Keratinocyte (primary cell): ENCODE data around the gene ACTN1. TPM values are rescaled to one million over a fixed set of nuclear protein-coding genes. Genes with fewer than 3 reads are reported as not detected.

ENCODE experiments used
- DNase-seq: peaks from one replicate; pipeline ENCODE4 v3.0.0-alpha.2; 2011; ENCODE audit warnings: low read depth, missing footprints, low spot score
- FAIRE-seq: peaks from 2 replicates; lab custom pipeline; 2011; peaks lifted over from hg19 to GRCh38; lab: Jason Lieb, UNC
- H2AFZ ChIP-seq: 2 replicates; pipeline ENCODE4 v1.6.0; 2012; ENCODE audit warnings: low read length, control low read depth, inconsistent platforms; ENCODE audit not compliant: control insufficient read depth
- H3K27ac ChIP-seq: 2 replicates; pipeline ENCODE4 v1.5.1; 2011; ENCODE audit warnings: low read length; ENCODE audit not compliant: control insufficient read depth, insufficient read depth
- H3K27me3 ChIP-seq: 3 replicates; pipeline ENCODE4 v1.6.0; 2011; ENCODE audit warnings: low read length; ENCODE audit not compliant: control insufficient read depth, insufficient read depth; ENCODE audit errors: extremely low read depth
- H3K36me3 ChIP-seq, 2 experiments: 2 replicates in 1 of 2; 3 replicates in 1 of 2; pipeline ENCODE4 v1.5.1; 2011; ENCODE audit warnings: low read length in 2 of 2, mild to moderate bottlenecking in 1 of 2; ENCODE audit not compliant: control insufficient read depth in 2 of 2, insufficient read depth in 2 of 2; ENCODE audit errors: extremely low read depth in 1 of 2
- H3K4me1 ChIP-seq: 3 replicates; pipeline ENCODE4 v1.5.1; 2011; ENCODE audit warnings: low read length; ENCODE audit not compliant: control insufficient read depth, insufficient read depth; ENCODE audit errors: extremely low read depth
- H3K4me2 ChIP-seq: 3 replicates; pipeline ENCODE4 v1.6.0; 2011; ENCODE audit warnings: low read depth, low read length; ENCODE audit not compliant: control insufficient read depth, insufficient read depth; ENCODE audit errors: extremely low read depth
- H3K4me3 ChIP-seq, 3 experiments: fragments of 200-600 bp in 1 of 3; sonication (generic) in 1 of 3; 2 replicates in 2 of 3; 3 replicates in 1 of 3; pipeline ENCODE4 v1.5.1; 2011 to 2016; ENCODE audit warnings: low read length in 3 of 3, mild to moderate bottlenecking in 3 of 3, control low read depth in 2 of 3, inconsistent platforms in 1 of 3, low read depth in 1 of 3, mixed read lengths in 1 of 3, mixed run types in 1 of 3, moderate library complexity in 1 of 3; ENCODE audit not compliant: control insufficient read depth in 2 of 3, insufficient read depth in 2 of 3; ENCODE audit errors: extremely low read depth in 1 of 3
- H3K79me2 ChIP-seq: 2 replicates; pipeline ENCODE4 v1.6.0; 2012; ENCODE audit warnings: low read length; ENCODE audit not compliant: control insufficient read depth, insufficient read depth
- H3K9ac ChIP-seq: 3 replicates; pipeline ENCODE4 v1.6.0; 2011; ENCODE audit warnings: low read length; ENCODE audit not compliant: control insufficient read depth, insufficient read depth; ENCODE audit errors: extremely low read depth
- H3K9me1 ChIP-seq: 3 replicates; pipeline ENCODE4 v1.6.0; 2011; ENCODE audit warnings: low read length; ENCODE audit not compliant: control insufficient read depth, insufficient read depth; ENCODE audit errors: extremely low read depth
- H3K9me3 ChIP-seq: 2 replicates; pipeline ENCODE4 v1.5.1; 2012; ENCODE audit warnings: low read depth, low read length; ENCODE audit not compliant: control insufficient read depth
- H4K20me1 ChIP-seq: 3 replicates; pipeline ENCODE4 v1.6.0; 2011; ENCODE audit warnings: low read length; ENCODE audit not compliant: control insufficient read depth, insufficient read depth; ENCODE audit errors: extremely low read depth
- CTCF ChIP-seq, 3 experiments: IDR thresholded peaks in 1 of 3; conservative IDR thresholded peaks in 1 of 3; optimal IDR thresholded peaks in 1 of 3; 2 replicates in 2 of 3; 3 replicates in 1 of 3; pipeline versions ENCODE3 to v1.5.1; 2011; ENCODE audit warnings: low read length in 3 of 3, mild to moderate bottlenecking in 3 of 3, moderate library complexity in 2 of 3, control low read depth in 1 of 3, inconsistent platforms in 1 of 3; ENCODE audit not compliant: insufficient read depth in 2 of 3; ENCODE audit errors: extremely low read depth in 1 of 3
- EZH2 ChIP-seq: IDR thresholded peaks from one replicate; pipeline ENCODE4 v1.6.1; 2012; ENCODE audit warnings: inconsistent platforms, mild to moderate bottlenecking, low read length, moderate library complexity
- dilution Hi-C: fragments of 300-500 bp; cut with MboI; formaldehyde crosslinking; loops from one replicate; pipeline ENCODE4 v1.7.0; 2020; ENCODE audit warnings: low sequenced_read_pairs; ENCODE audit not compliant: extremely low pct_ligation_motif_present
- polyA plus RNA-seq, 5 experiments: library from polyadenylated mRNA; depleted of rRNA in 3 of 5; stranded (reverse) in 3 of 5; stranded (forward) in 1 of 5; unstranded in 1 of 5; fragments of >200 nt; gene quantifications; 1 replicate in 1 of 5; 2 replicates in 3 of 5; 3 replicates in 1 of 5; pipeline versions ENCODE4 v1.2.1 to v1.2.3, GENCODE V29; 2011 to 2012; ENCODE audit warnings: missing spikeins in 2 of 5, low read depth in 1 of 5, low replicate concordance in 1 of 5

ACTN1 gene
- polyA plus RNA-seq, 1 donor (not counting 4 experiments of a cell fraction or from before 2014, with no cell fraction given) = 558 TPM

- Histone ChIP-seq H3K9me3 (no peaks in the 10 kb centered on the region), H3K36me3 (peaks cover 8 to 43% of the 10 kb centered on the region in 2 experiments), H3K9ac (peak overlapping the region; percentile 42), H3K79me2 (peaks cover 87% of the 10 kb centered on the region), H3K27ac (peak overlapping the region; percentile 53), H3K4me3 (no peak overlapping the region), H2AFZ (no peak overlapping the region), H3K4me1 (peaks cover 98% of the 10 kb centered on the region), H4K20me1 (peaks cover 36% of the 10 kb centered on the region), H3K4me2 (peak overlapping the region; percentile 56), H3K9me1 (peaks cover 8% of the 10 kb centered on the region), H3K27me3 (no peaks in the 10 kb centered on the region)
- TF ChIP-seq CTCF (optimal IDR thresholded peaks at IDR 0.05 in 1 of 3, IDR thresholded peaks at IDR 0.05 in 1 of 3, conservative IDR thresholded peaks at IDR 0.05 in 1 of 3; ENCODE audit: extremely low read depth in 1 of 3, insufficient read depth in 2 of 3, low read length in 3 of 3) = no peak
- no peak for TF ChIP-seq EZH2
- FAIRE-seq = peak; percentile 39
- DNase-seq = no peak
- dilution Hi-C loops = no loop called here
Measured at GRCh38 chr14:68949601-68949965, 29.5 kb downstream of the ACTN1 start.

DNA sequence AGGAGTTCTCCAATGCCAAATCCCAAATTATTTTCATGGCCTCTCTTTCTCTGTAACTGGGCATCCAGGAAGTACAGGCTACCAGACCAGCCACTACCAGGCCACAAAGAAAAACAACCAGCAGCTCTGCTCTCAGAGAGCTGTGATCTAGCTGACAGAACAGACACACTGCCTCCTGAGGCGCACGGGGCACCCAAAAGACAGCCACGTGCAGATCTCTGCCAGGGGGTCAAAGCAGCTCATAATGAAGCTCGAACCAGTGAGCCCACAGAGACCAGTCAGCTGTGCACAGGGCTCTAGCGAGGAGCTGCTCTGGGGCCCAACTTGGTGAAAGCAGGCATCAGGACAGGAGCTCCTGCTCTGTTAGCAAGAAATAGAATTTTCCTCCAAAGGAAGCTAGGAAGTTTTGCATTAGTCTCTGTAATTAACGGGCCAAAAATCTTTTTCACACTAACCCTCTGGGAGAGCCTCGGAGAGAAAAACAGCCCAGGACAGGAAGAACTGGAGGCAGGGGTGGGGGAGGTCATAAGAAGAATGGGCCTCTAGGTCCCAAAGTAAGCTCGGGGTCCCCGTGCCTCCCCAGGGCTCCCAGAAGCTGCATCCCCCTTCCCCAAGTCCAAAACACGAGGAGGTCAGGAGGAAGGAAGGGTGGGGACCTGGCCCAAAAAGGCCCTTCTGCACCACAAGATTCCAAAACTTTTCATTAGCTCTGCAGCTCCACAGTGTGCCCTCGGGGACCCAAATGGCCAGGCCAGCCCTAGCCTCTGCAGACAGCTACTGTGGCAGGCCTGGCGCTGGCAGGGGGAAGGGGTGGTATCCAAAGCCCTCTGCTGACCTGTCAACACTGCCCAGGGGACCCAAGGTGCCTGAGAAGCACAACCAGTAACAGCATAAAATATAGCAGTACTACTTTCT is 30.2 kb downstream of the ACTN1 start:
- H3K27ac ChIP-seq = peak overlapping the region; percentile 53

More for the DNA sequence above, 30.2 kb downstream of the ACTN1 start:
- no peak for DNase-seq
- Histone ChIP-seq H3K9me3 (no peaks in the 10 kb centered on the region), H3K4me2 (peak overlapping the region; percentile 56), H3K27me3 (no peaks in the 10 kb centered on the region), H3K36me3 (peaks cover 9 to 48% of the 10 kb centered on the region in 2 experiments), H3K9me1 (peaks cover 8% of the 10 kb centered on the region), H3K4me1 (peaks cover 98% of the 10 kb centered on the region), H3K9ac (peak overlapping the region; percentile 42), H3K4me3 (no peak overlapping the region), H2AFZ (no peak overlapping the region), H3K79me2 (peaks cover 87% of the 10 kb centered on the region), H4K20me1 (peaks cover 39% of the 10 kb centered on the region)
- no peak for TF ChIP-seq EZH2
- TF ChIP-seq CTCF (optimal IDR thresholded peaks at IDR 0.05 in 1 of 3, IDR thresholded peaks at IDR 0.05 in 1 of 3, conservative IDR thresholded peaks at IDR 0.05 in 1 of 3; ENCODE audit: extremely low read depth in 1 of 3, insufficient read depth in 2 of 3, low read length in 3 of 3) = no peak
- no peak for FAIRE-seq
- dilution Hi-C loops = no loop called here
